H1 (cell line): ENCODE results near the gene ARMC3. TPM values are rescaled to one million over a fixed set of nuclear protein-coding genes. Genes with fewer than 3 reads are reported as not detected.

Experiments used
- CHD7 ChIP-seq: fragments of 300-600 bp; sonication (generic); IDR thresholded peaks from 2 replicates; pipeline ENCODE4 v1.7.1; 2012; ENCODE audit warnings: low read length, moderate library complexity, mild to moderate bottlenecking, inconsistent platforms; ENCODE audit not compliant: insufficient replicate concordance
- GABPA ChIP-seq: IDR thresholded peaks from 2 replicates; pipeline ENCODE4 v1.6.1; 2011; ENCODE audit warnings: mild to moderate bottlenecking, low read length, moderate library complexity, borderline replicate concordance; ENCODE audit not compliant: insufficient read depth
- JUND ChIP-seq: IDR thresholded peaks from 2 replicates; pipeline ENCODE4 v1.6.1; 2011; ENCODE audit warnings: mild to moderate bottlenecking, improper control_type of control experiment, low read length
- SP2 ChIP-seq: IDR thresholded peaks from 2 replicates; pipeline ENCODE4 v1.6.1; 2012; ENCODE audit warnings: mild to moderate bottlenecking, low read length, inconsistent platforms
- TCF12 ChIP-seq: IDR thresholded peaks from 2 replicates; pipeline ENCODE4 v1.6.1; 2011; ENCODE audit warnings: low read depth, mild to moderate bottlenecking, low read length
- polyA plus RNA-seq, 7 experiments: library from polyadenylated mRNA; depleted of rRNA in 3 of 7; stranded (reverse) in 5 of 7; unstranded in 2 of 7; fragments of >200 nt in 5 of 7; fragments of 200-250 nt in 2 of 7; gene quantifications; 1 replicate in 5 of 7; 2 replicates in 1 of 7; 4 replicates in 1 of 7; pipeline versions ENCODE4 v1.2.1 to v1.2.3, GENCODE V29; 2011 to 2013; ENCODE audit warnings: missing spikeins in 2 of 7, mixed read lengths in 2 of 7
- total RNA-seq: library from RNA; stranded (reverse); fragmentation: NEBNext Ultra II Directional; extraction: Animal tissue kit (Norgen Biotek cat#: 25700); gene quantifications from 2 replicates; pipeline ENCODE4 v1.2.1, GENCODE V29; 2021

ARMC3 gene
- total and polyA plus RNA-seq, 2 of the 8 experiments (the other 6 are each of a cell fraction or from before 2014, with no cell fraction given) = 0.15 TPM

- no peak for TF ChIP-seq CHD7
- TF ChIP-seq TCF12 = no peak
- TF ChIP-seq SP2 = no peak
- TF ChIP-seq JUND = no peak
- no peak for TF ChIP-seq GABPA
These were observed 88.8 kb downstream of the ARMC3 start (continued) for GRCh38 chr10:23016636-23017035.
